SK-N-SH treated with all-trans-retinoic acid at 6 μM for 48 hours (cell line): Measurements from ENCODE around the gene ERICH4.

Experiments used
- CSDC2 ChIP-seq: fragments of 250-450 bp; sonication (Bioruptor Pico); IDR thresholded peaks from 2 replicates; pipeline ENCODE4 v1.5.0; 2020; ENCODE audit warnings: mild to moderate bottlenecking, moderate library complexity
- RARB ChIP-seq: fragments of 250-450 bp; sonication (Bioruptor Pico); IDR thresholded peaks from 2 replicates; pipeline ENCODE4 v1.8.0; 2021; ENCODE audit warnings: mild to moderate bottlenecking, moderate library complexity
- SNAI2 ChIP-seq: fragments of 250-450 bp; sonication (Bioruptor Pico); IDR thresholded peaks from 2 replicates; pipeline ENCODE4 v1.5.0; 2020; ENCODE audit warnings: mild to moderate bottlenecking, moderate library complexity
- TCF4 ChIP-seq: fragments of 250-450 bp; sonication (Bioruptor Pico); IDR thresholded peaks from 2 replicates; pipeline ENCODE4 v1.8.0; 2021; ENCODE audit warnings: mild to moderate bottlenecking, moderate library complexity, borderline replicate concordance
- TOX ChIP-seq: fragments of 250-450 bp; sonication (Bioruptor Pico); IDR thresholded peaks from 2 replicates; pipeline ENCODE4 v1.8.0; 2021; ENCODE audit warnings: mild to moderate bottlenecking, moderate library complexity, borderline replicate concordance
- ZNF565 ChIP-seq: fragments of 450-650 bp; formaldehyde crosslinking; conservative IDR thresholded peaks from 2 replicates; pipeline ENCODE4 v1.5.0; 2020; ENCODE audit warnings: low read depth, mild to moderate bottlenecking, moderate library complexity
- ZNF70 ChIP-seq: fragments of 450-650 bp; formaldehyde crosslinking; IDR thresholded peaks from 2 replicates; pipeline ENCODE4 v1.5.0; 2020; ENCODE audit warnings: mild to moderate bottlenecking, moderate library complexity
- TF ChIP-seq, protein P1 (sequence below): fragments of 250-450 bp; sonication (Bioruptor Pico); IDR thresholded peaks from 2 replicates; pipeline ENCODE4 v1.5.1; 2020; ENCODE audit warnings: low read depth, mild to moderate bottlenecking, moderate library complexity
- TF ChIP-seq, protein P2 (sequence below): fragments of 250-450 bp; sonication (Bioruptor Pico); IDR thresholded peaks from 2 replicates; pipeline ENCODE4 v1.8.0; 2020; ENCODE audit warnings: mild to moderate bottlenecking, moderate library complexity, borderline replicate concordance
- TF ChIP-seq, protein P3 (sequence below): fragments of 250-450 bp; sonication (Bioruptor Pico); IDR thresholded peaks from 2 replicates; pipeline ENCODE4 v1.5.1; 2021; ENCODE audit warnings: mild to moderate bottlenecking, moderate library complexity

DNA sequence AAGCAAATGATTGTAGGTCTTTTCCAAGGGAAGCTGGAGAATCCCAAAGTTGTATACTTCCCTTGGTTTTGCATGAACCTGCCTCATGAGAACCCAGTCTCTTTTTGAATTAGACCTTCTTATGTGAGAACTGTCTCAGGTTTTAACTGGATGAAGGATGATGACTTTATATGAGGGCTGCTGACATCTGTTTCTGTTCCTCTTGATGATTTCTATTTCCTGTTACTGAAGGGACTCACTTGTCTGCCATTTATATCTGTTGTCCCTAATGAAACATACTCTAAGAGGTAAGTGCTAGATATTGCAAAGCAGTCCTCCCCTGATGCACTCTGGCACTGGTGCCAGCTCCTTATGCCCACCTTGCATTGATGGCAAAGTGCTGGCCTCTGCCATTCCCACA, 33.6 kb downstream of the ERICH4 start:
- TF ChIP-seq, protein P1, sequence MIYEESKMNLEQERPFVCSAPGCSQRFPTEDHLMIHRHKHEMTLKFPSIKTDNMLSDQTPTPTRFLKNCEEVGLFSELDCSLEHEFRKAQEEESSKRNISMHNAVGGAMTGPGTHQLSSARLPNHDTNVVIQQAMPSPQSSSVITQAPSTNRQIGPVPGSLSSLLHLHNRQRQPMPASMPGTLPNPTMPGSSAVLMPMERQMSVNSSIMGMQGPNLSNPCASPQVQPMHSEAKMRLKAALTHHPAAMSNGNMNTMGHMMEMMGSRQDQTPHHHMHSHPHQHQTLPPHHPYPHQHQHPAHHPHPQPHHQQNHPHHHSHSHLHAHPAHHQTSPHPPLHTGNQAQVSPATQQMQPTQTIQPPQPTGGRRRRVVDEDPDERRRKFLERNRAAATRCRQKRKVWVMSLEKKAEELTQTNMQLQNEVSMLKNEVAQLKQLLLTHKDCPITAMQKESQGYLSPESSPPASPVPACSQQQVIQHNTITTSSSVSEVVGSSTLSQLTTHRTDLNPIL (CRISPR knock-in tag), result no peak
- TF ChIP-seq, protein P2, sequence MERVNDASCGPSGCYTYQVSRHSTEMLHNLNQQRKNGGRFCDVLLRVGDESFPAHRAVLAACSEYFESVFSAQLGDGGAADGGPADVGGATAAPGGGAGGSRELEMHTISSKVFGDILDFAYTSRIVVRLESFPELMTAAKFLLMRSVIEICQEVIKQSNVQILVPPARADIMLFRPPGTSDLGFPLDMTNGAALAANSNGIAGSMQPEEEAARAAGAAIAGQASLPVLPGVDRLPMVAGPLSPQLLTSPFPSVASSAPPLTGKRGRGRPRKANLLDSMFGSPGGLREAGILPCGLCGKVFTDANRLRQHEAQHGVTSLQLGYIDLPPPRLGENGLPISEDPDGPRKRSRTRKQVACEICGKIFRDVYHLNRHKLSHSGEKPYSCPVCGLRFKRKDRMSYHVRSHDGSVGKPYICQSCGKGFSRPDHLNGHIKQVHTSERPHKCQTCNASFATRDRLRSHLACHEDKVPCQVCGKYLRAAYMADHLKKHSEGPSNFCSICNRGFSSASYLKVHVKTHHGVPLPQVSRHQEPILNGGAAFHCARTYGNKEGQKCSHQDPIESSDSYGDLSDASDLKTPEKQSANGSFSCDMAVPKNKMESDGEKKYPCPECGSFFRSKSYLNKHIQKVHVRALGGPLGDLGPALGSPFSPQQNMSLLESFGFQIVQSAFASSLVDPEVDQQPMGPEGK (CRISPR knock-in tag), result no peak
- TF ChIP-seq TCF4 (CRISPR knock-in tag) (no peak), ZNF565 (CRISPR knock-in tag) (no peak), RARB (CRISPR knock-in tag) (no peak), ZNF70 (CRISPR knock-in tag) (no peak), CSDC2 (no peak), SNAI2 (CRISPR knock-in tag) (no peak), TOX (CRISPR knock-in tag) (no peak)
- TF ChIP-seq, protein P3, sequence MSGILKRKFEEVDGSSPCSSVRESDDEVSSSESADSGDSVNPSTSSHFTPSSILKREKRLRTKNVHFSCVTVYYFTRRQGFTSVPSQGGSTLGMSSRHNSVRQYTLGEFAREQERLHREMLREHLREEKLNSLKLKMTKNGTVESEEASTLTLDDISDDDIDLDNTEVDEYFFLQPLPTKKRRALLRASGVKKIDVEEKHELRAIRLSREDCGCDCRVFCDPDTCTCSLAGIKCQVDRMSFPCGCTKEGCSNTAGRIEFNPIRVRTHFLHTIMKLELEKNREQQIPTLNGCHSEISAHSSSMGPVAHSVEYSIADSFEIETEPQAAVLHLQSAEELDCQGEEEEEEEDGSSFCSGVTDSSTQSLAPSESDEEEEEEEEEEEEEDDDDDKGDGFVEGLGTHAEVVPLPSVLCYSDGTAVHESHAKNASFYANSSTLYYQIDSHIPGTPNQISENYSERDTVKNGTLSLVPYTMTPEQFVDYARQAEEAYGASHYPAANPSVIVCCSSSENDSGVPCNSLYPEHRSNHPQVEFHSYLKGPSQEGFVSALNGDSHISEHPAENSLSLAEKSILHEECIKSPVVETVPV (CRISPR knock-in tag), result no peak
